Panc1 (cell line): Measurements from ENCODE around the gene MTFMT.

Source experiments
- CTCF ChIP-seq: fragments of 450-650 bp; IDR thresholded peaks from 2 replicates; pipeline ENCODE4 v1.5.1; 2017; ENCODE audit warnings: mild to moderate bottlenecking
- POLR2AphosphoS5 ChIP-seq: IDR thresholded peaks from 2 replicates; pipeline ENCODE4 v1.6.1; 2012; ENCODE audit warnings: mild to moderate bottlenecking, low read depth, low read length, moderate library complexity
- SIN3A ChIP-seq: IDR thresholded peaks from 2 replicates; pipeline ENCODE4 v1.6.1; 2012; ENCODE audit warnings: low read depth, mild to moderate bottlenecking, low read length, moderate library complexity, borderline replicate concordance; ENCODE audit not compliant: insufficient read depth
- TCF7L2 ChIP-seq: IDR thresholded peaks from 2 replicates; pipeline ENCODE4 v1.6.1; 2011; ENCODE audit warnings: mild to moderate bottlenecking, low read depth, low read length, inconsistent platforms
- TF ChIP-seq, protein P1 (sequence below), 2 experiments: IDR thresholded peaks; 2 replicates each; pipeline ENCODE4 v1.6.1; 2011 to 2012; ENCODE audit warnings: low read depth in 2 of 2, control low read depth in 1 of 2, low read length in 1 of 2, mild to moderate bottlenecking in 1 of 2, moderate library complexity in 1 of 2; ENCODE audit not compliant: insufficient read depth in 1 of 2

DNA sequence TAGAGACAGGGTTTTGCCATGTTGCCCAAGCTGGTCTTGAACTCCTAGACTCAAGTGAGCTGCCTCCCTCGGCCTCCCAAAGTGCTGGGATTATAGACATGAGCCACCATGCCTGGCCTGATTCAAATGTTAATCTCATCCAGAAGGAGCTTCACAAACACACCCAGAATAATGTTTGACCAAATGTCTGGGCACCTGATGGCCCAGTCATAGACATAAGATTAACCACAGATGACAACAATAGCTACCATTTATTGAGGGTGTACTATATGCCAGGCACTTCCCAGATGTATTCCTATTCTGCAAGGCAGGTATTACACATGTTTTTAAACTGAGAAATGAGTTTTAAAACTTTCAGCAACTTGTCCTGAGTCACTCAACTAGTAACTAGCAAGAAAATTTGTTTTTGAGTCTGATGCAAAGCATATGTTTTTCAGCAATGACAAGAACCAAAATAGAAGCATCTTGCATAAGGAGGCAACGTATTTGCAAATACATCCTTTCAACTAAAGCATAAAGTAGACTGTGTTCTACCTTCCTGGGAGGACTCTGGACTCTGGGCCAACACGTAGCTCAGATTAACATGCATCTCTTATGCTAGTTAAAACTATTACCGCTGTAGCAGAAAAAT is 31.6 kb downstream of the MTFMT start:
- TF ChIP-seq CTCF = no peak
- TF ChIP-seq SIN3A = no peak
- TF ChIP-seq TCF7L2 = no peak
- TF ChIP-seq POLR2AphosphoS5 = no peak
- TF ChIP-seq, protein P1, sequence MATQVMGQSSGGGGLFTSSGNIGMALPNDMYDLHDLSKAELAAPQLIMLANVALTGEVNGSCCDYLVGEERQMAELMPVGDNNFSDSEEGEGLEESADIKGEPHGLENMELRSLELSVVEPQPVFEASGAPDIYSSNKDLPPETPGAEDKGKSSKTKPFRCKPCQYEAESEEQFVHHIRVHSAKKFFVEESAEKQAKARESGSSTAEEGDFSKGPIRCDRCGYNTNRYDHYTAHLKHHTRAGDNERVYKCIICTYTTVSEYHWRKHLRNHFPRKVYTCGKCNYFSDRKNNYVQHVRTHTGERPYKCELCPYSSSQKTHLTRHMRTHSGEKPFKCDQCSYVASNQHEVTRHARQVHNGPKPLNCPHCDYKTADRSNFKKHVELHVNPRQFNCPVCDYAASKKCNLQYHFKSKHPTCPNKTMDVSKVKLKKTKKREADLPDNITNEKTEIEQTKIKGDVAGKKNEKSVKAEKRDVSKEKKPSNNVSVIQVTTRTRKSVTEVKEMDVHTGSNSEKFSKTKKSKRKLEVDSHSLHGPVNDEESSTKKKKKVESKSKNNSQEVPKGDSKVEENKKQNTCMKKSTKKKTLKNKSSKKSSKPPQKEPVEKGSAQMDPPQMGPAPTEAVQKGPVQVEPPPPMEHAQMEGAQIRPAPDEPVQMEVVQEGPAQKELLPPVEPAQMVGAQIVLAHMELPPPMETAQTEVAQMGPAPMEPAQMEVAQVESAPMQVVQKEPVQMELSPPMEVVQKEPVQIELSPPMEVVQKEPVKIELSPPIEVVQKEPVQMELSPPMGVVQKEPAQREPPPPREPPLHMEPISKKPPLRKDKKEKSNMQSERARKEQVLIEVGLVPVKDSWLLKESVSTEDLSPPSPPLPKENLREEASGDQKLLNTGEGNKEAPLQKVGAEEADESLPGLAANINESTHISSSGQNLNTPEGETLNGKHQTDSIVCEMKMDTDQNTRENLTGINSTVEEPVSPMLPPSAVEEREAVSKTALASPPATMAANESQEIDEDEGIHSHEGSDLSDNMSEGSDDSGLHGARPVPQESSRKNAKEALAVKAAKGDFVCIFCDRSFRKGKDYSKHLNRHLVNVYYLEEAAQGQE (IDR thresholded peaks at IDR 0.05; ENCODE audit: insufficient read depth in 1 of 2, low read depth in 2 of 2, low read length in 1 of 2) = no peak
